HCT116 (cell line): Measurements from ENCODE around the gene ATF5. TPM values are rescaled to one million over a fixed set of nuclear protein-coding genes. Genes with fewer than 3 reads are reported as not detected.

Experiments
- ATAC-seq: fragments of 200-7000 bp; cut with Tn5 transposase; 2 replicates; pipeline ENCODE4 v1.9.1; 2020; ENCODE audit warnings: mild to moderate bottlenecking, moderate library complexity
- BruUV-seq: library from RNA; stranded (reverse); fragments of 400-500 nt; replicated peaks from 2 replicates; lab custom pipeline; 2021; lab: Mats Ljungman, UMichigan
- CTCF ChIA-PET: fragments of 300-600 bp; sonication (Branson Sonifier 250); formaldehyde crosslinking; loops from one replicate; lab custom pipeline; 2021; ENCODE audit warnings: antibody characterized with exemption; lab: Charles Lee
- POLR2A ChIA-PET: fragments of 300-600, 350-600 bp; sonication (Branson Sonifier 250); formaldehyde crosslinking; loops from one replicate; lab custom pipeline; 2021; ENCODE audit warnings: antibody characterized with exemption; lab: Charles Lee
- RAD21 ChIA-PET, 2 experiments: fragments of 300-600 bp; sonication (Branson Sonifier 250); formaldehyde crosslinking; loops; one replicate each; lab custom pipeline; 2023; ENCODE audit warnings: low total read pairs in 2 of 2; ENCODE audit not compliant: uncharacterized antibody in 2 of 2, unreplicated experiment in 2 of 2, low non-redundant PET in 1 of 2; lab: Charles Lee
- DNase-seq: peaks from one replicate; pipeline ENCODE4 v3.0.0-alpha.2; 2010; ENCODE audit warnings: low read depth, low spot score
- H2AFZ ChIP-seq: fragments of 200-600 bp; shearing (Covaris generic), sonication (generic); 2 replicates; pipeline ENCODE4 v1.6.1; 2017; ENCODE audit warnings: low read depth, mixed run types, mixed read lengths, antibody characterized with exemption, low read length; ENCODE audit not compliant: poor library complexity, severe bottlenecking
- H3K27ac ChIP-seq: 2 replicates; pipeline ENCODE4 v1.5.1; 2012; ENCODE audit warnings: low read depth, low read length
- H3K27me3 ChIP-seq: fragments of 200-600 bp; sonication (generic); 2 replicates; pipeline ENCODE4 v1.6.1; 2016; ENCODE audit warnings: mixed run types, low read length, mixed read lengths; ENCODE audit not compliant: insufficient read depth
- H3K36me3 ChIP-seq, 2 experiments: fragments of 200-500 bp in 1 of 2; fragments of 200-600 bp in 1 of 2; sonication (Bioruptor generic) in 1 of 2; sonication (generic) in 1 of 2; 2 replicates each; pipeline versions ENCODE4 v1.5.1 to v1.6.1; 2014 to 2016; ENCODE audit warnings: low read length in 2 of 2, inconsistent platforms in 1 of 2, mixed read lengths in 1 of 2, mixed run types in 1 of 2; ENCODE audit not compliant: insufficient read depth in 2 of 2, control insufficient read depth in 1 of 2
- H3K4me1 ChIP-seq, 2 experiments: fragments of 200-600 bp in 1 of 2; sonication (generic) in 1 of 2; 2 replicates each; pipeline versions ENCODE4 v1.5.1 to v1.6.1; 2012 to 2017; ENCODE audit warnings: low read length in 2 of 2, inconsistent platforms in 1 of 2, mild to moderate bottlenecking in 1 of 2, mixed read lengths in 1 of 2, mixed run types in 1 of 2, moderate library complexity in 1 of 2; ENCODE audit not compliant: insufficient read depth in 2 of 2, control insufficient read depth in 1 of 2
- H3K4me2 ChIP-seq: fragments of 200-600 bp; sonication (generic); 2 replicates; pipeline ENCODE4 v1.6.1; 2017; ENCODE audit warnings: mixed run types, low read length, mixed read lengths
- H3K4me3 ChIP-seq, 2 experiments: fragments of 200-600 bp in 1 of 2; sonication (generic) in 1 of 2; replicated peaks in 1 of 2; 2 replicates each; pipeline ENCODE4 v1.5.1; 2011 to 2016; ENCODE audit warnings: low read length in 2 of 2, control low read depth in 1 of 2, low read depth in 1 of 2, mild to moderate bottlenecking in 1 of 2, mixed read lengths in 1 of 2, mixed run types in 1 of 2
- H3K79me2 ChIP-seq: fragments of 200-600 bp; sonication (generic); 2 replicates; pipeline ENCODE4 v1.6.1; 2017; ENCODE audit warnings: mild to moderate bottlenecking, mixed run types, low read length, moderate library complexity, mixed read lengths; ENCODE audit not compliant: insufficient read depth
- H3K9ac ChIP-seq: fragments of 200-600 bp; sonication (generic); 2 replicates; pipeline ENCODE4 v1.6.1; 2016; ENCODE audit warnings: low read length, mixed read lengths
- H3K9me2 ChIP-seq: fragments of 200-600 bp; sonication (generic), shearing (Covaris generic); 2 replicates; pipeline ENCODE4 v1.6.1; 2017; ENCODE audit warnings: mixed run types, mild to moderate bottlenecking, moderate library complexity; ENCODE audit not compliant: insufficient read depth
- H3K9me3 ChIP-seq, 2 experiments: fragments of 200-500 bp in 1 of 2; fragments of 200-600 bp in 1 of 2; sonication (Bioruptor generic) in 1 of 2; sonication (generic) in 1 of 2; 2 replicates each; pipeline ENCODE4 v1.6.1; 2014 to 2017; ENCODE audit warnings: low read length in 2 of 2, mixed read lengths in 2 of 2, inconsistent platforms in 1 of 2, low read depth in 1 of 2, mild to moderate bottlenecking in 1 of 2, mixed run types in 1 of 2, moderate library complexity in 1 of 2; ENCODE audit not compliant: control insufficient read depth in 1 of 2, insufficient read depth in 1 of 2
- H4K20me1 ChIP-seq: fragments of 200-600 bp; sonication (generic), shearing (Covaris generic); 2 replicates; pipeline ENCODE4 v1.6.1; 2017; ENCODE audit warnings: mixed run types, mild to moderate bottlenecking, moderate library complexity; ENCODE audit not compliant: insufficient read depth
- CEBPB ChIP-seq: IDR thresholded peaks from 2 replicates; pipeline ENCODE4 v1.6.1; 2012; ENCODE audit warnings: low read depth
- EZH2phosphoT487 ChIP-seq: fragments of 200-600 bp; IDR thresholded peaks from 2 replicates; pipeline ENCODE4 v1.6.1; 2018; ENCODE audit warnings: antibody characterized with exemption, borderline replicate concordance
- RAD21 ChIP-seq: IDR thresholded peaks from 2 replicates; pipeline ENCODE4 v1.6.1; 2012; ENCODE audit warnings: low read depth, mild to moderate bottlenecking
- SIN3A ChIP-seq: IDR thresholded peaks from 2 replicates; pipeline ENCODE4 v1.6.1; 2012; ENCODE audit warnings: low read depth
- SP1 ChIP-seq: IDR thresholded peaks from 2 replicates; pipeline ENCODE4 v1.6.1; 2012; ENCODE audit warnings: low read depth
- intact Hi-C: fragments of 100-400 bp; cut with micrococcal nuclease; formaldehyde crosslinking; loops from 2 replicates; pipeline ENCODE4 v1.10.0; 2022
- total RNA-seq: library from RNA; stranded (reverse); gene quantifications from one replicate; pipeline ENCODE4 v1.2.1, GENCODE V29; 2021; ENCODE audit not compliant: unreplicated experiment
- TF ChIP-seq, protein P1 (sequence below): IDR thresholded peaks from 2 replicates; pipeline ENCODE4 v1.6.1; 2012; ENCODE audit warnings: low read depth
- TF ChIP-seq, protein P2 (sequence below): IDR thresholded peaks from 2 replicates; pipeline ENCODE4 v1.6.1; 2012
- TF ChIP-seq, protein P3 (sequence below): IDR thresholded peaks from 2 replicates; pipeline ENCODE4 v1.6.1; 2012
- TF ChIP-seq, protein P4 (sequence below): IDR thresholded peaks from 2 replicates; pipeline ENCODE4 v1.6.1; 2011; ENCODE audit warnings: mild to moderate bottlenecking, low read length, moderate library complexity; ENCODE audit not compliant: insufficient replicate concordance; ENCODE audit errors: extremely low read depth

Gene ATF5
- total RNA-seq, 1 experiment from 2014 or later = 28.2 TPM

DNA sequence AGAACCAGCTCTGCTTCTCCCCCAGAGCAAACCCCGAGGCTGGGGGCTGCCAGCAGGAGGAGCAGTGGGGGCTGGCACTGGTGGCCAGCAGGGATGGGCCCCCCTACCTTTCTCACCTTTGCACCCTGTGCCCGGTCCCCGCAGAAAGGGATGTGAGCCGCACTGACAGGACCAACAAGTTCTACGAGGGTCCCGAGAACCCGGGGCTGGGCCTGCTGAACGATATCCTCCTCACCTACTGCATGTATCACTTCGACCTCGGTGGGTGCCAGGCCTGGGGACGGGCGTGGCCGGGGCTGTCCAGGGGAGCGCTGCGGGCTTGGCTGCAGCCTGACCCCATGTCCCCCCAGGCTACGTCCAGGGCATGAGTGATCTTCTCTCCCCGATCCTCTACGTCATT, 44.9 kb upstream of the ATF5 start (continued):
- TF ChIP-seq, protein P1, sequence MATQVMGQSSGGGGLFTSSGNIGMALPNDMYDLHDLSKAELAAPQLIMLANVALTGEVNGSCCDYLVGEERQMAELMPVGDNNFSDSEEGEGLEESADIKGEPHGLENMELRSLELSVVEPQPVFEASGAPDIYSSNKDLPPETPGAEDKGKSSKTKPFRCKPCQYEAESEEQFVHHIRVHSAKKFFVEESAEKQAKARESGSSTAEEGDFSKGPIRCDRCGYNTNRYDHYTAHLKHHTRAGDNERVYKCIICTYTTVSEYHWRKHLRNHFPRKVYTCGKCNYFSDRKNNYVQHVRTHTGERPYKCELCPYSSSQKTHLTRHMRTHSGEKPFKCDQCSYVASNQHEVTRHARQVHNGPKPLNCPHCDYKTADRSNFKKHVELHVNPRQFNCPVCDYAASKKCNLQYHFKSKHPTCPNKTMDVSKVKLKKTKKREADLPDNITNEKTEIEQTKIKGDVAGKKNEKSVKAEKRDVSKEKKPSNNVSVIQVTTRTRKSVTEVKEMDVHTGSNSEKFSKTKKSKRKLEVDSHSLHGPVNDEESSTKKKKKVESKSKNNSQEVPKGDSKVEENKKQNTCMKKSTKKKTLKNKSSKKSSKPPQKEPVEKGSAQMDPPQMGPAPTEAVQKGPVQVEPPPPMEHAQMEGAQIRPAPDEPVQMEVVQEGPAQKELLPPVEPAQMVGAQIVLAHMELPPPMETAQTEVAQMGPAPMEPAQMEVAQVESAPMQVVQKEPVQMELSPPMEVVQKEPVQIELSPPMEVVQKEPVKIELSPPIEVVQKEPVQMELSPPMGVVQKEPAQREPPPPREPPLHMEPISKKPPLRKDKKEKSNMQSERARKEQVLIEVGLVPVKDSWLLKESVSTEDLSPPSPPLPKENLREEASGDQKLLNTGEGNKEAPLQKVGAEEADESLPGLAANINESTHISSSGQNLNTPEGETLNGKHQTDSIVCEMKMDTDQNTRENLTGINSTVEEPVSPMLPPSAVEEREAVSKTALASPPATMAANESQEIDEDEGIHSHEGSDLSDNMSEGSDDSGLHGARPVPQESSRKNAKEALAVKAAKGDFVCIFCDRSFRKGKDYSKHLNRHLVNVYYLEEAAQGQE = no peak
- TF ChIP-seq, protein P2, sequence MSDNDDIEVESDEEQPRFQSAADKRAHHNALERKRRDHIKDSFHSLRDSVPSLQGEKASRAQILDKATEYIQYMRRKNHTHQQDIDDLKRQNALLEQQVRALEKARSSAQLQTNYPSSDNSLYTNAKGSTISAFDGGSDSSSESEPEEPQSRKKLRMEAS = no peak
- TF ChIP-seq SIN3A (no peak), EZH2phosphoT487 (no peak), RAD21 (no peak), CEBPB (no peak)
- TF ChIP-seq, protein P3, sequence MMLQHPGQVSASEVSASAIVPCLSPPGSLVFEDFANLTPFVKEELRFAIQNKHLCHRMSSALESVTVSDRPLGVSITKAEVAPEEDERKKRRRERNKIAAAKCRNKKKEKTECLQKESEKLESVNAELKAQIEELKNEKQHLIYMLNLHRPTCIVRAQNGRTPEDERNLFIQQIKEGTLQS = no peak

DNA sequence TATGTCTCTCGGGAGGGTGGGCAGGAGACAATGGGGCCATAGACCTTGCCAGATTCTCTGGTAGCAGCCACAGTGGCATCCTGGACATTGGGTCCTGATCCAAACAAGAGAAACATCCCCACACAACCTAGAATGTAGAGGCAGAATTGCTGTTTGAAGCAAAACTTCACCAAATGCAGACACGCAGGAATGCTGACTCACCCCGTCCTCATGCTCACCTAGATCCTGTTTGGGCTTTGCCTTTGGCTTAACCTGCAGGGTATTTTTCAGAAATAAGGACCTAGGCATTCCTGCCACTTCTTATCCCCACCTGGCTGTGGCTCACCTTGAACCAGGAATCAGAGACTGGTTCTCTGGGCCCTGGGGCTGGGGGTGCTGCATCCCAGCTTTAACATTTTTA, 44.2 kb upstream of the ATF5 start:
- Histone ChIP-seq H4K20me1 (no peaks in the 10 kb centered on the region), H3K4me3 (no peak overlapping the region), H3K9ac (no peak overlapping the region), H3K9me2 (no peaks in the 10 kb centered on the region), H3K27me3 (no peaks in the 10 kb centered on the region), H3K36me3 (peaks cover 12 to 18% of the 10 kb centered on the region in 2 experiments), H2AFZ (no peak overlapping the region), H3K27ac (no peak overlapping the region), H3K9me3 (peaks cover 0 to 6% of the 10 kb centered on the region in 2 experiments; a peak in 1 of 4 replicates), H3K79me2 (no peaks in the 10 kb centered on the region), H3K4me2 (no peak overlapping the region), H3K4me1 (peaks cover under 1 to 11% of the 10 kb centered on the region in 2 experiments; a peak in 1 of 4 replicates)
- ChIA-PET RAD21 (no interaction called here), CTCF (no interaction called here), POLR2A (no interaction called here)
- TF ChIP-seq SP1 = no peak
- TF ChIP-seq, protein P4, sequence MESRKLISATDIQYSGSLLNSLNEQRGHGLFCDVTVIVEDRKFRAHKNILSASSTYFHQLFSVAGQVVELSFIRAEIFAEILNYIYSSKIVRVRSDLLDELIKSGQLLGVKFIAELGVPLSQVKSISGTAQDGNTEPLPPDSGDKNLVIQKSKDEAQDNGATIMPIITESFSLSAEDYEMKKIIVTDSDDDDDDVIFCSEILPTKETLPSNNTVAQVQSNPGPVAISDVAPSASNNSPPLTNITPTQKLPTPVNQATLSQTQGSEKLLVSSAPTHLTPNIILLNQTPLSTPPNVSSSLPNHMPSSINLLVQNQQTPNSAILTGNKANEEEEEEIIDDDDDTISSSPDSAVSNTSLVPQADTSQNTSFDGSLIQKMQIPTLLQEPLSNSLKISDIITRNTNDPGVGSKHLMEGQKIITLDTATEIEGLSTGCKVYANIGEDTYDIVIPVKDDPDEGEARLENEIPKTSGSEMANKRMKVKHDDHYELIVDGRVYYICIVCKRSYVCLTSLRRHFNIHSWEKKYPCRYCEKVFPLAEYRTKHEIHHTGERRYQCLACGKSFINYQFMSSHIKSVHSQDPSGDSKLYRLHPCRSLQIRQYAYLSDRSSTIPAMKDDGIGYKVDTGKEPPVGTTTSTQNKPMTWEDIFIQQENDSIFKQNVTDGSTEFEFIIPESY = no peak
- no peak for ATAC-seq
- DNase-seq = no peak
- no TSS peak for BruUV-seq
- intact Hi-C loops = no loop called here
